KMS-11 (cell line): Measurements from ENCODE around the gene MOSPD2.

ENCODE experiments used
- H2AFZ ChIP-seq: fragments of 200-600 bp; sonication (generic); 2 replicates; pipeline ENCODE4 v1.6.1; 2016; ENCODE audit warnings: antibody characterized with exemption, mixed run types, low read depth
- H3K27ac ChIP-seq: fragments of 200-600 bp; sonication (generic); 2 replicates; pipeline ENCODE4 v1.6.1; 2016; ENCODE audit warnings: mild to moderate bottlenecking, mixed run types
- H3K27me3 ChIP-seq: fragments of 200-600 bp; sonication (generic); 2 replicates; pipeline ENCODE4 v1.6.1; 2017; ENCODE audit warnings: mild to moderate bottlenecking, low read depth, mixed run types, moderate library complexity; ENCODE audit not compliant: insufficient read depth
- H3K36me3 ChIP-seq: fragments of 200-600 bp; sonication (generic); 2 replicates; pipeline ENCODE4 v1.6.1; 2017; ENCODE audit warnings: mild to moderate bottlenecking, mixed run types; ENCODE audit not compliant: insufficient read depth
- H3K4me1 ChIP-seq: fragments of 200-600 bp; sonication (generic); 2 replicates; pipeline ENCODE4 v1.6.1; 2016; ENCODE audit warnings: mild to moderate bottlenecking, low read depth, mixed run types; ENCODE audit not compliant: poor library complexity, severe bottlenecking
- H3K4me2 ChIP-seq: fragments of 200-600 bp; sonication (generic); 2 replicates; pipeline ENCODE4 v1.7.0; 2016; ENCODE audit warnings: mild to moderate bottlenecking, mixed run types
- H3K4me3 ChIP-seq: fragments of 200-600 bp; sonication (generic); IDR thresholded peaks from 2 replicates; pipeline ENCODE4 v1.6.1; 2017; ENCODE audit warnings: low read depth, low read length, mixed read lengths; ENCODE audit not compliant: insufficient read depth
- H3K79me2 ChIP-seq: fragments of 200-600 bp; sonication (generic); 2 replicates; pipeline ENCODE4 v1.6.1; 2016; ENCODE audit warnings: low read depth, mixed run types; ENCODE audit not compliant: insufficient read depth
- H3K9ac ChIP-seq: fragments of 200-600 bp; sonication (generic); 2 replicates; pipeline ENCODE4 v1.6.1; 2016; ENCODE audit warnings: mild to moderate bottlenecking, mixed run types
- H4K20me1 ChIP-seq: fragments of 200-600 bp; sonication (generic); 2 replicates; pipeline ENCODE4 v1.6.1; 2016; ENCODE audit warnings: mild to moderate bottlenecking, mixed run types; ENCODE audit not compliant: insufficient read depth
- TF ChIP-seq, protein P1 (sequence below): fragments of 200-600 bp; sonication (generic); conservative IDR thresholded peaks from 2 replicates; pipeline ENCODE4 v1.6.1; 2017; ENCODE audit warnings: low read depth, mild to moderate bottlenecking, antibody characterized with exemption, low read length, moderate library complexity, mixed read lengths

MOSPD2 gene

GRCh38 chrX:14919407-14919806 is 46.2 kb downstream of the MOSPD2 start:
- H2AFZ ChIP-seq, result no peak overlapping the region
- TF ChIP-seq, protein P1, sequence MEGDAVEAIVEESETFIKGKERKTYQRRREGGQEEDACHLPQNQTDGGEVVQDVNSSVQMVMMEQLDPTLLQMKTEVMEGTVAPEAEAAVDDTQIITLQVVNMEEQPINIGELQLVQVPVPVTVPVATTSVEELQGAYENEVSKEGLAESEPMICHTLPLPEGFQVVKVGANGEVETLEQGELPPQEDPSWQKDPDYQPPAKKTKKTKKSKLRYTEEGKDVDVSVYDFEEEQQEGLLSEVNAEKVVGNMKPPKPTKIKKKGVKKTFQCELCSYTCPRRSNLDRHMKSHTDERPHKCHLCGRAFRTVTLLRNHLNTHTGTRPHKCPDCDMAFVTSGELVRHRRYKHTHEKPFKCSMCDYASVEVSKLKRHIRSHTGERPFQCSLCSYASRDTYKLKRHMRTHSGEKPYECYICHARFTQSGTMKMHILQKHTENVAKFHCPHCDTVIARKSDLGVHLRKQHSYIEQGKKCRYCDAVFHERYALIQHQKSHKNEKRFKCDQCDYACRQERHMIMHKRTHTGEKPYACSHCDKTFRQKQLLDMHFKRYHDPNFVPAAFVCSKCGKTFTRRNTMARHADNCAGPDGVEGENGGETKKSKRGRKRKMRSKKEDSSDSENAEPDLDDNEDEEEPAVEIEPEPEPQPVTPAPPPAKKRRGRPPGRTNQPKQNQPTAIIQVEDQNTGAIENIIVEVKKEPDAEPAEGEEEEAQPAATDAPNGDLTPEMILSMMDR, result no peak
- no peak overlapping the region for H3K4me2 ChIP-seq
- no peaks in the 10 kb centered on the region for H3K79me2 ChIP-seq
- H3K36me3 ChIP-seq, result no peaks in the 10 kb centered on the region
- no peak overlapping the region for H3K27ac ChIP-seq
- no peak overlapping the region for H3K4me3 ChIP-seq
- no peaks in the 10 kb centered on the region for H3K27me3 ChIP-seq
- H4K20me1 ChIP-seq, result no peaks in the 10 kb centered on the region
- no peak overlapping the region for H3K9ac ChIP-seq
- H3K4me1 ChIP-seq, result no peaks in the 10 kb centered on the region

DNA sequence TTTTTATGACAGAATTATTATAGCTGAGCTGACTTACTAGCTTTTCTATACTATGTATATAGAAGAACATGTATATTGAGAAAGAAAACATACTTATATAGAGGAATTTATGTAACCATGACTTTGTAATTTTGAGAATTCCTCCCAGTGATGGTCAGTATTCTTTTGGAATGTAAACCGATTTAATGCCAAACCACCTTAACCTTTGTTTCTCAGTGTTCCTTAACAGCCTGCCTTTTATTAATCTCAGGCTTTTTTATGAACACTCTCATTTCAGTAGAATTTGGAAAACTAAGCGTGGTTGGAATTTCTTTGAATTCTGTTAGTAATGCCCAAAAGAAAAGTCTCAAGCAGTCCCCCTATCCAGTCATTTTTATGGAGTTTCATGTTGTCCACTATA is 47.0 kb downstream of the MOSPD2 start:
- no peak overlapping the region for H3K4me2 ChIP-seq
- TF ChIP-seq, protein P1, result no peak
- H3K79me2 ChIP-seq, result no peaks in the 10 kb centered on the region
- no peaks in the 10 kb centered on the region for H4K20me1 ChIP-seq
- no peak overlapping the region for H3K27ac ChIP-seq
- H3K27me3 ChIP-seq, result no peaks in the 10 kb centered on the region
- no peaks in the 10 kb centered on the region for H3K4me1 ChIP-seq
- no peaks in the 10 kb centered on the region for H3K36me3 ChIP-seq
- H3K4me3 ChIP-seq, result no peak overlapping the region
- no peak overlapping the region for H2AFZ ChIP-seq
- no peak overlapping the region for H3K9ac ChIP-seq

GRCh38 chrX:14922437-14922836 is 49.2 kb downstream of the MOSPD2 start:
- no peak overlapping the region for H3K4me2 ChIP-seq
- H3K27ac ChIP-seq, result no peak overlapping the region
- no peaks in the 10 kb centered on the region for H3K4me1 ChIP-seq
- TF ChIP-seq, protein P1, result no peak
- no peak overlapping the region for H2AFZ ChIP-seq
- no peaks in the 10 kb centered on the region for H3K79me2 ChIP-seq
- no peak overlapping the region for H3K4me3 ChIP-seq
- no peak overlapping the region for H3K9ac ChIP-seq
- H4K20me1 ChIP-seq, result no peaks in the 10 kb centered on the region
- H3K36me3 ChIP-seq, result no peaks in the 10 kb centered on the region
- H3K27me3 ChIP-seq, result no peaks in the 10 kb centered on the region

DNA sequence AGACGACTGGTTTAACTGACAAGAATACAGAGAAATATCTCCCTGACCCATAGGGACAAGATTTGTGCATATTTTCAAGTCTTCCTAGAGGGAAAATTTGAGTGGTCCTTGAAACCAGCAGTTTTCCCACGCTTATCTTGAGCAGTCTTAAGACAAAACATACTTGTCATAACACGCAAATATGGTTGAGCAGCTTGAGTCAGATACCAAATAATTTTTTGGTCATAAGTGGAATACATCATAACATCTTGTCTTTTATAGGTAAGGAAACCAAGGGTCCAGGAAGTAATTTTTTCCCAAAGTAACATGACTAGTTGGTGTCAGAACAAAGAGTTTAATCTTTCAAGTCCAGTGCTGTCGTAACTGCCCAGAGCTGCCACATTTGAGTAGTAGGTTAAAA is 50.5 kb downstream of the MOSPD2 start:
- Histone ChIP-seq H3K36me3 (no peaks in the 10 kb centered on the region), H3K4me1 (no peaks in the 10 kb centered on the region), H3K4me3 (no peak overlapping the region), H3K4me2 (no peak overlapping the region), H2AFZ (no peak overlapping the region), H3K79me2 (no peaks in the 10 kb centered on the region), H3K27ac (no peak overlapping the region), H3K9ac (no peak overlapping the region), H4K20me1 (no peaks in the 10 kb centered on the region), H3K27me3 (no peaks in the 10 kb centered on the region)
- TF ChIP-seq, protein P1, result no peak
